Measurements from ENCODE around the gene KLF15. TPM values are rescaled to one million over a fixed set of nuclear protein-coding genes. Genes with fewer than 3 reads are reported as not detected.

The KLF15 gene
- total and polyA plus RNA-seq, 9 donors = 13.4 to 83.3 (median 40.0) TPM

GRCh38 chr3:126348308-126348920 lies 8.8 kb downstream of the KLF15 start:
- 86 to 94% (median 86%) methylated on average over 12 of the region's 12 CpGs for WGBS, 3 donors
- H3K27ac ChIP-seq = no peak overlapping the region
- peaks cover 21% of the 10 kb centered on the region for H3K4me1 ChIP-seq (ENCODE audit: insufficient read depth)
- no peaks in the 10 kb centered on the region for H3K27me3 ChIP-seq
- DNase-seq = peak in 2 of 5 donors; percentile 17 to 35
- no peaks in the 10 kb centered on the region for H3K9me3 ChIP-seq
- intact Hi-C loops (cut with DNase I) = loop anchor here in 1 of 4 donors (10.0 kb wide), 1 partner anchor 84 kb away; no protein-coding TSS in a partner anchor
- no peaks in the 10 kb centered on the region for H3K36me3 ChIP-seq
- TF ChIP-seq POLR2A (IDR thresholded peaks at IDR 0.05) = no peak
- TF ChIP-seq EP300 (IDR thresholded peaks at IDR 0.05) = no peak
- no peak for TF ChIP-seq CTCF (IDR thresholded peaks at IDR 0.05)
- H3K4me3 ChIP-seq = no peak overlapping the region

- H3K4me1 ChIP-seq (ENCODE audit: insufficient read depth) = peaks cover 19% of the 10 kb centered on the region
- H3K9me3 ChIP-seq = no peaks in the 10 kb centered on the region
- no peak overlapping the region for H3K4me3 ChIP-seq
- no peak for TF ChIP-seq EP300 (IDR thresholded peaks at IDR 0.05)
- TF ChIP-seq POLR2A (IDR thresholded peaks at IDR 0.05) = no peak
- no peak for TF ChIP-seq CTCF (IDR thresholded peaks at IDR 0.05)
- no peaks in the 10 kb centered on the region for H3K36me3 ChIP-seq
- H3K27ac ChIP-seq = no peak overlapping the region
- DNase-seq = peak in 2 of 5 donors; percentile 11 to 25
- no peaks in the 10 kb centered on the region for H3K27me3 ChIP-seq
- WGBS, 3 donors = 71 to 74% (median 72%) methylated on average over 8 of the region's 8 CpGs
- intact Hi-C loops (cut with DNase I) = loop anchor here in 1 of 4 donors (10.0 kb wide), 1 partner anchor 83 kb away; no protein-coding TSS in a partner anchor
Observed at GRCh38 chr3:126347543-126348161, 9.6 kb downstream of the KLF15 start.

- intact Hi-C loops (cut with DNase I) = loop anchor here in 1 of 4 donors (10.0 kb wide), 1 partner anchor 82 kb away; no protein-coding TSS in a partner anchor
- no peak overlapping the region for H3K27ac ChIP-seq
- H3K4me1 ChIP-seq (ENCODE audit: insufficient read depth) = peaks cover 22% of the 10 kb centered on the region
- WGBS, 3 donors = 83 to 97% (median 88%) methylated on average over 2 of the region's 2 CpGs
- TF ChIP-seq EP300 (IDR thresholded peaks at IDR 0.05) (no peak), POLR2A (IDR thresholded peaks at IDR 0.05) (no peak), CTCF (IDR thresholded peaks at IDR 0.05) (no peak)
- no peaks in the 10 kb centered on the region for H3K27me3 ChIP-seq
- no peaks in the 10 kb centered on the region for H3K9me3 ChIP-seq
- DNase-seq = peak in 1 of 5 donors; percentile 23
- no peaks in the 10 kb centered on the region for H3K36me3 ChIP-seq
- H3K4me3 ChIP-seq = no peak overlapping the region
Observed at GRCh38 chr3:126346466-126346865, 10.7 kb downstream of the KLF15 start.

GRCh38 chr3:126345641-126346460 lies 11.4 kb downstream of the KLF15 start:
- DNase-seq = peak in 2 of 5 donors; percentile 15 to 34
- Histone ChIP-seq H3K27me3 (no peaks in the 10 kb centered on the region), H3K4me3 (no peak overlapping the region), H3K9me3 (no peaks in the 10 kb centered on the region), H3K4me1 (ENCODE audit: insufficient read depth) (peaks cover 20% of the 10 kb centered on the region), H3K36me3 (no peaks in the 10 kb centered on the region), H3K27ac (no peak overlapping the region)
- TF ChIP-seq POLR2A (IDR thresholded peaks at IDR 0.05) (no peak), EP300 (IDR thresholded peaks at IDR 0.05) (no peak), CTCF (IDR thresholded peaks at IDR 0.05) (no peak)
- WGBS, 3 donors = 96 to 100% (median 96%) methylated on average over 5 of the region's 5 CpGs
- intact Hi-C loops (cut with DNase I) = loop anchor here in 1 of 4 donors (10.0 kb wide), 1 partner anchor 81 kb away; no protein-coding TSS in a partner anchor

Measured in ovary (tissue), 9 donors.